IPS DF 6.9 (cell line): ENCODE measurements around the gene FAM32A.
A peak's percentile ranks its signal among the peaks of the same experiment; 100 is the strongest.

Experiments
- DNase-seq: peaks from one replicate; pipeline ENCODE4 v3.0.0-alpha.2; 2013; ENCODE audit warnings: low read depth, low spot score
- H3K27ac ChIP-seq: one replicate; pipeline ENCODE4 v1.5.1; 2013; ENCODE audit warnings: low read length, control low read depth
- H3K27me3 ChIP-seq: 2 replicates; pipeline ENCODE4 v1.6.1; 2013; ENCODE audit warnings: mild to moderate bottlenecking, low read length; ENCODE audit not compliant: control insufficient read depth, insufficient read depth
- H3K36me3 ChIP-seq: 2 replicates; pipeline ENCODE4 v1.6.1; 2013; ENCODE audit warnings: low read length; ENCODE audit not compliant: control insufficient read depth, insufficient read depth
- H3K4me1 ChIP-seq: 2 replicates; pipeline ENCODE4 v1.6.1; 2013; ENCODE audit warnings: low read length; ENCODE audit not compliant: control insufficient read depth, insufficient read depth
- H3K4me3 ChIP-seq: 2 replicates; pipeline ENCODE4 v1.5.1; 2013; ENCODE audit warnings: mild to moderate bottlenecking, low read length
- H3K9me3 ChIP-seq: 2 replicates; pipeline ENCODE4 v1.6.1; 2013; ENCODE audit warnings: low read length, inconsistent platforms; ENCODE audit not compliant: control insufficient read depth, insufficient read depth
- WGBS: extraction: QIAGEN DNeasy Blood & Tissue Kit; methylation state at CpG from one replicate; pipeline ENCODE4 v1.1.7; 2013; ENCODE audit warnings: mixed read lengths, missing lambda C conversion rate; ENCODE audit not compliant: insufficient read length, insufficient coverage; 5-methylcytosine and 5-hydroxymethylcytosine counted together

FAM32A gene

GRCh38 chr19:16185123-16185767 lies at the start of gene FAM32A:
TSS of gene FAM32A (plus strand) at chr19:16185410. CDS start at chr19:16185443, 33 bp downstream.
- Histone ChIP-seq H3K36me3 (peaks cover 9% of the 10 kb centered on the region), H3K4me1 (no peaks in the 10 kb centered on the region), H3K4me3 (peak within 1 kb of the TSS; percentile 67), H3K27ac (no peak within 1 kb of the TSS), H3K27me3 (no peaks in the 10 kb centered on the region), H3K9me3 (no peaks in the 10 kb centered on the region)
- peak; percentile 94 for DNase-seq
- WGBS, result no CpG with 5 or more reads among the region's 39 CpGs

- Histone ChIP-seq H3K27me3 (no peaks in the 10 kb centered on the region), H3K4me3 (no peak overlapping the region), H3K9me3 (no peaks in the 10 kb centered on the region), H3K36me3 (peaks cover 13% of the 10 kb centered on the region), H3K4me1 (no peaks in the 10 kb centered on the region), H3K27ac (no peak overlapping the region)
- no peak for DNase-seq
- WGBS, result no CpG with 5 or more reads among the region's 4 CpGs
These were observed 49.6 kb upstream of the FAM32A start for GRCh38 chr19:16135430-16136127.

- WGBS, result no CpG with 5 or more reads among the region's 16 CpGs
- Histone ChIP-seq H3K4me3 (no peak overlapping the region), H3K27ac (no peak overlapping the region), H3K9me3 (no peaks in the 10 kb centered on the region), H3K4me1 (no peaks in the 10 kb centered on the region), H3K27me3 (no peaks in the 10 kb centered on the region), H3K36me3 (peaks cover 13% of the 10 kb centered on the region)
- no peak for DNase-seq
These were observed 48.8 kb upstream of the FAM32A start for GRCh38 chr19:16136185-16136999.

GRCh38 chr19:16139752-16140151 lies 45.5 kb upstream of the FAM32A start:
- no peak overlapping the region for H3K4me3 ChIP-seq
- H3K36me3 ChIP-seq, result no peaks in the 10 kb centered on the region
- H3K4me1 ChIP-seq, result 0 out of 2 replicates have a peak, but pooled peaks cover 5% of the 10 kb centered on the region
- WGBS, result no CpG with 5 or more reads among the region's 13 CpGs
- no peaks in the 10 kb centered on the region for H3K9me3 ChIP-seq
- DNase-seq, result no peak
- no peak overlapping the region for H3K27ac ChIP-seq
- H3K27me3 ChIP-seq, result no peaks in the 10 kb centered on the region

- DNase-seq, result no peak
- no CpG with 5 or more reads among the region's 4 CpGs for WGBS
- no peak overlapping the region for H3K27ac ChIP-seq
- H3K36me3 ChIP-seq, result no peaks in the 10 kb centered on the region
- H3K4me3 ChIP-seq, result no peak overlapping the region
- H3K9me3 ChIP-seq, result no peaks in the 10 kb centered on the region
- H3K27me3 ChIP-seq, result no peaks in the 10 kb centered on the region
- 0 out of 2 replicates have a peak, but pooled peaks cover 5% of the 10 kb centered on the region for H3K4me1 ChIP-seq
These were observed 44.2 kb upstream of the FAM32A start for GRCh38 chr19:16141043-16141442.

GRCh38 chr19:16142032-16142580 lies 43.1 kb upstream of the FAM32A start:
- no peak overlapping the region for H3K27ac ChIP-seq

GRCh38 chr19:16143399-16144215 lies 41.6 kb upstream of the FAM32A start, which contains the start of gene HSH2D:
TSS of gene HSH2D (plus strand) at chr19:16143685. CDS start at chr19:16148751, 5,066 bp downstream.
- Histone ChIP-seq H3K27ac (no peak within 1 kb of the TSS), H3K27me3 (no peaks in the 10 kb centered on the region), H3K9me3 (no peaks in the 10 kb centered on the region), H3K36me3 (no peaks in the 10 kb centered on the region), H3K4me3 (no peak within 1 kb of the TSS), H3K4me1 (0 out of 2 replicates have a peak, but pooled peaks cover 5% of the 10 kb centered on the region)
- WGBS, result no CpG with 5 or more reads among the region's 13 CpGs
- DNase-seq, result peak; percentile 54

More at GRCh38 chr19:16142032-16142580, 43.1 kb upstream of the FAM32A start:
- no CpG with 5 or more reads among the region's 9 CpGs for WGBS
- Histone ChIP-seq H3K27me3 (no peaks in the 10 kb centered on the region), H3K36me3 (no peaks in the 10 kb centered on the region), H3K4me3 (no peak overlapping the region), H3K4me1 (0 out of 2 replicates have a peak, but pooled peaks cover 5% of the 10 kb centered on the region), H3K9me3 (no peaks in the 10 kb centered on the region)
- no peak for DNase-seq

GRCh38 chr19:16144216-16144581 lies 41.0 kb upstream of the FAM32A start:
- no peak for DNase-seq
- Histone ChIP-seq H3K4me3 (no peak overlapping the region), H3K36me3 (no peaks in the 10 kb centered on the region), H3K27ac (no peak overlapping the region), H3K4me1 (0 out of 2 replicates have a peak, but pooled peaks cover 5% of the 10 kb centered on the region), H3K27me3 (no peaks in the 10 kb centered on the region), H3K9me3 (no peaks in the 10 kb centered on the region)
- WGBS, result no CpG with 5 or more reads among the region's 1 CpG

- no peaks in the 10 kb centered on the region for H3K36me3 ChIP-seq
- no peak overlapping the region for H3K4me3 ChIP-seq
- no peak for DNase-seq
- H3K27ac ChIP-seq, result no peak overlapping the region
- H3K4me1 ChIP-seq, result 0 out of 2 replicates have a peak, but pooled peaks cover 5% of the 10 kb centered on the region
- H3K9me3 ChIP-seq, result no peaks in the 10 kb centered on the region
- H3K27me3 ChIP-seq, result no peaks in the 10 kb centered on the region
- WGBS, result no CpG with 5 or more reads among the region's 5 CpGs
These were observed 39.1 kb upstream of the FAM32A start for GRCh38 chr19:16146112-16146511.
